DMS153 (cell line): ENCODE data around the gene SUN1.
"Not testable (repeated sequence)": the region's sequence is repeated elsewhere in the genome, so short reads cannot be mapped to it uniquely, and the experiment has no call there.

ENCODE experiments used
- DNase-seq: peaks from one replicate; lab custom pipeline; 2025; lab: John Stamatoyannopoulos, UW

The SUN1 gene

DNA sequence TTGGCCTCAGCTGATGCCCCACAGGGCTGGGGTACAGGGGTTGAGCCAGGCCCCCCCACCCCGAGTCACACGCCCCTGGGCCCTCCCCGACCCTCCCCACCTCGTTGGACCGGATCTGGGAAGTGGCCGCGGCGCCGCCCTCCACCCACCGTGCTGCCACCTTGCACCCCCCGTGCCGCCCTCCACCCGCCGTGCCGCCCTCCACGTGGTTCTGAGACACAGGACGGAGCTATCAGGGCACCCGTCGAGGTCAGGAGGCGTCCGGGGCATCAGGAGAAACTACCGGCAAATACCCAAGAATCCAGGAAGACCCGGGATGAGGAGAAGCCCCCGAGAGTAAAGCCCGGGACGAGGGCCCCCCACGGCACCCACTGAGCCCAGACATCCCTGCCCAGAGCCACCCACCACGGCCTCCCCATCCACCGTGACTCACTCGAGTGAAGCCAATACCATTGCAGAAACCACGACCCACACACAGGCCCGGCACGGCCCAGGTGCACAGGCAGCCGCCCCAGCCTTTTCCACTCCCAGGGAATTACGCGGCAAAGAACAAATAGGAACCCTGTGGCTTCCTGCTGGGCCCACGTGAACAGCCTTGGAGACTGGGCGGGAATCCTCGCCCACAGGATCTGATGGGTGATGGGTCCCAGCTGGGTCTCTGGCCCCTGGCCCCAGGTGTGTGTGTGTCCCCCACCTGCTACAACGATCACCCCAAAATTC lies 88.2 kb downstream of the SUN1 start:
- no peak for DNase-seq

DNA sequence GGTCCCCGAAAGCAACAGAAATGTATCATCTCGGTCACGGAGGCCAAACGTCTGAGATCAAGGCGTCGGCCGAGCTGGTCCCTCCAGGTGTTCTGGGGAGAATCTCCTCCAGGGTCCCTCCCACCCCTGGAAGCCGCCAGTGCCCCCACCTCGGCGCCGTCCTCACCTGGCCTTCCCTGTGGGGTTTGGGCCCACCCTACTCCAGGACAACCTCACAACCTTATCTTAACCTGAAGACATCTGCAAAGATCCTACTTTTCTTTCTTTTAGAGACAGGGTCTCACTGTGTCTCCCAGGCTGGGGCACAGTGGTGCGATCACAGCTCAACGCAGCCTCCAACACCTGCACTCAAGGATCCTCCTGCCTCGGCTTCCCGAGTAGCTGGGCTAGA lies 88.8 kb downstream of the SUN1 start:
- no peak for DNase-seq

DNA sequence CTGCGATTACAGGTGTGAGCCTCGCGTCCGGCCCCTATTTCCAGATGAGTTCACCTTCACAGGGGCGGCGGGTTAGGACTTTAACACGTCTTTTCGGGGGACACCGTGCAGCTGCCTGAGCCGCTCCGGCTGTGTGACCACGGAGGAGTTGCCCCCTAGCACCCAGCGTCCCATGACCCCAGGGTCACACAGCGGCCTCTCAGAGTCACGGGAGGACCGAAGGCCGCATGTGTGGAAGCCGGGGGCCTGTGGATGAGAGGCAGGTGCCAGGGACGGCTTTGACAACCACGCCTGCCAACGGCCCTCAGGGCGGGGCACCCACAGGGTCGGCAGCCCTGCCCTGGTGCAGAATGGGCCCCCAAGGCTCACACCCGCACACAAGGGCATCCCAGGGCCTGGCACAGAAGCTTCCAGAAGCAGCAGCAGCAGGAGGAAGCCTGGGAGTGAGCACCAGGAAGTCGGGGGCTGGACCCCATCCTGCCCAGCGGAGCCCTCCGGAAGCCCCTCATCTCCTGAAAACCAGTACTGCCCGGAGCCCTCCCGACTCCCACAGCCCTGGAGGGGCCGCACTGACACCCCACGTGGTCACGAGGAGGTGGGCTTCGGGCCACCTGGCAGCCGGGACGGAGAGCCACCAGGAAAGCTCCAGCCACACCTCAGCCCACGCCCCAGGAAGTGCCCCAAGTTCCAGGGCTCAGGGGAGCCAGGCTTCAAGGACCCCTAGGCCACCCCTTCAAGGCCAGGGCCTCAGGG lies 89.5 kb downstream of the SUN1 start:
- DNase-seq = no peak

DNA sequence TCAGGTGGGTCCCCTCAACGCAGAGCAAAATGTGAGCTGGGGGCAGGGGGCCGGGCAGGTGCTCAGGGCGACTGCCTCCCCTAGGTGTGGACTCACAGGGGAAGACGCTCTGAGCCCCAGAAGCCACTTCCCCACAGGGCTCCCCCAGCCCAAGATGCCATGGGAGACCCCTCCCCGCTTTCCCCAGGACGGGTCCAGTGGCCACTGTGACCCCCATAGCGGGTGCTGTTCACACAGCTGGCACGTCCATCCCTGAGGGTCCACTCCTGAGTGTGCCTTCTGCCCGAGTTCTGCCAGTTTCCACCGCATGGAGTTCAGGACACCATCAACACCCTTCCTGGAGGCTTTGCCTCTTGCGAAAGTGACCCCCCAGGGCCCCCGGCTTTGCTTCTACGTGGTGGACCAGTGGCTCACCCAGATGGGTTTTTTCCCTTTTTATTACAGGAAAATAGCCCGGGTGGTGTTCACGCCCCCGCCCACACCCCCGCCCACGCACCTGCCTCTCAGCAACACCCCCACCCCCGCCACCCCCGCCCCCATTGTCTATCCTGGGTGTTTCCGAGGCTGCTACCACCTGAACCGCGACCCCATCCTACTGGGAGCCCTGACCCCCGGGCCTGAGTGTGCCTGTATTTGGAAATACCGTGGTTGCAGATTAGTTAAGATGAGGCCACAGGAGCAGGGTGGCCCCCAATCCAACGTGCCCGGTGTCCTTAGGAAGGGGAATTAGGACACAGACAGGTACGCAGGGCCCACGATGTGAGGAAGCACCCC lies 90.2 kb downstream of the SUN1 start:
- no peak for DNase-seq

DNA sequence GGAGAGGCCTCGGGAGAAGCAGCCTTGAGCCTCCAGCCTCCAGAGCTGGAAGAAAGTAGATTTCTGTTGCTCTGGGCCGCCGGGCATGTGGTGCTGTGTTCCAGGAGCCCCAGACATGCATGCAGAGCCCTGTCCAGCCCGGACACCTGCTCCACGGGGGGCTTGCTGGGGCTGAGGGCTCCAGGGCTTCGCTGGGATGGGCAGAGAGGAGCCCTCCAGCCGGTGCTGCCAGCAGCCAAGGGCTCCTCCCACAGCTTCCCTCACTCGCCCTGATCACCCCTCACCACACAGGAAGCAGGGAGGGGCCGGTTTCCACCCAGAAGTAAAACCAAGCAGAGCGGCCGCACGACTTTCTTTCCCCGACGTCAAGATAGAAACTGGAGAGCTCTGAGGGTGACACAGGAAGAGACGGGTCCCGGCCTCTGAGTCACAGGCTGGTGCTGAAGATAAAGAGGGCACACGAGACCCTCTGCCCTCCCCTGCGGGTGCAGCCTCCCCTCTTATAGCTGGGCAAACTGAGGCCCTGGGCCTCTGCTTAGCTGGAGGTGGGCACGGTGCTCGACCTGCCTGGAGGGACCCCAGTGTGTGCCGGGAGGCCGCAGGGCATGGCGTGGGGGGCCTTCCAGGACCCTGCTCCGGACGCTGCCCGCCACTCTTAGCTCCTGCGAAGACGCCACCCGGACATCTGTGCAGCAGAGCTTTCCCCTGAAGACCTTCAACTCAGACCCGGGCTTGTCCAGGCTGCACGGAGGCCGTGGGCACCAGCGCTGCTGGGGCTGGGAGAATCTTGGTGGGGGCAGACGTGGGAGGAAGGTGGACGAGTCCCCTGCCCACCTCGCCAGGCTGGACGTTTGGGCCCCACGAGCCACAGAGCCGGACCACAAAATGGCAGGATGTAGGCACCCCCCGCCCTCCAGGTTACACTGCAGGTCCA lies 91.1 kb downstream of the SUN1 start:
- DNase-seq = peak; percentile 49

DNA sequence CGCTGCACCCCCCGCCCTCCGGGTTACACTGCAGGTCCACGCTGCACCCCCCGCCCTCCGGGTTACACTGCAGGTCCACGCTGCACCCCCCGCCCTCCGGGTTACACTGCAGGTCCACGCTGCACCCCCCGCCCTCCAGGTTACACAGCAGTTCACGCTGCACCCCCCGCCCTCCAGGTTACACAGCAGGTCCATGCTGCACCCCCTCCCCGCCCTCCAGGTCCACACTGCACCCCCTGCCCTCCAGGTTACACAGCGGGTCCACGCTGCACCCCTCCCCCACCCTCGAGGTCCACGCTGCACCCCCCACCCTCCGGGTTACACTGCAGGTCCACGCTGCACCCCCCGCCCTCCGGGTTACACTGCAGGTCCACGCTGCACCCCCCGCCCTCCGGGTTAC lies 91.8 kb downstream of the SUN1 start:
- DNase-seq = not testable (repeated sequence)
